Breast epithelium (tissue), 4 donors: ENCODE measurements around the gene ACBD4. TPM values are rescaled to one million over a fixed set of nuclear protein-coding genes. Genes with fewer than 3 reads are reported as not detected.

Experiments used
- DNase-seq, 2 donors: peaks; one replicate each; pipeline ENCODE4 v3.0.0-alpha.2; 2019; ENCODE audit warnings: low spot score in 2 of 2
- H3K27ac ChIP-seq, 2 donors: fragments of 200-600 bp; sonication (generic) in 1 of 2; one replicate each; pipeline ENCODE4 v1.5.1; 2016 to 2019; ENCODE audit warnings: mild to moderate bottlenecking in 1 of 2
- H3K27me3 ChIP-seq, 2 donors: fragments of 200-600 bp; sonication (generic) in 1 of 2; one replicate each; pipeline versions ENCODE4 v1.5.1 to v1.6.0; 2017 to 2019; ENCODE audit warnings: control low read depth in 1 of 2, mild to moderate bottlenecking in 1 of 2
- H3K36me3 ChIP-seq: fragments of 200-600 bp; one replicate; pipeline ENCODE4 v1.5.1; 2019
- H3K4me1 ChIP-seq, 2 donors: fragments of 200-600 bp; sonication (generic); one replicate each; pipeline ENCODE4 v1.5.1; 2016 to 2019; ENCODE audit warnings: control low read depth in 1 of 2
- H3K4me3 ChIP-seq, 3 donors: fragments of 200-600 bp; sonication (generic); 1 replicate in 2 of 3; 2 replicates in 1 of 3; pipeline ENCODE4 v1.5.1; 2016 to 2019; ENCODE audit warnings: mild to moderate bottlenecking in 3 of 3, moderate library complexity in 2 of 3
- H3K9me3 ChIP-seq, 2 donors: fragments of 200-600 bp; sonication (generic) in 1 of 2; one replicate each; pipeline ENCODE4 v1.5.1; 2016 to 2019; ENCODE audit warnings: control low read depth in 1 of 2
- CTCF ChIP-seq, 3 donors: fragments of 450-650 bp; IDR thresholded peaks; one replicate each; pipeline ENCODE4 v1.5.1; 2016 to 2017; ENCODE audit warnings: antibody characterized with exemption in 3 of 3, mild to moderate bottlenecking in 3 of 3, moderate library complexity in 3 of 3
- POLR2A ChIP-seq: fragments of 450-650 bp; IDR thresholded peaks from one replicate; pipeline ENCODE4 v1.6.1; 2016; ENCODE audit warnings: antibody characterized with exemption, mild to moderate bottlenecking, moderate library complexity
- POLR2AphosphoS5 ChIP-seq, 3 donors: sonication (generic); formaldehyde crosslinking; IDR thresholded peaks; one replicate each; pipeline ENCODE4 v1.6.1; 2017; ENCODE audit warnings: antibody characterized with exemption in 3 of 3
- intact Hi-C: fragments of 100-400 bp; cut with DNase I; formaldehyde crosslinking; loops from one replicate; pipeline ENCODE4 v1.15.1; 2023; ENCODE audit warnings: low total_unique reads
- total RNA-seq, 3 donors: library from RNA; depleted of rRNA; stranded (reverse); fragments of >200 nt; gene quantifications; one replicate each; pipeline ENCODE4 v1.1.0, GENCODE V29; 2016

ACBD4 gene
- total RNA-seq, 3 donors from 2014 or later = 13.8 to 28.8 (median 15.7) TPM

GRCh38 chr17:45146166-45146565 is 10.7 kb downstream of the ACBD4 start:
- DNase-seq = no peak
- intact Hi-C loops = no loop called here
- H3K27ac ChIP-seq = peak overlapping the region; percentile 99 to 100

GRCh38 chr17:45146592-45146889 is 11.1 kb downstream of the ACBD4 start:
- Histone ChIP-seq H3K36me3 (no peaks in the 10 kb centered on the region), H3K4me1 (peaks cover 9 to 14% of the 10 kb centered on the region in 2 donors), H3K27ac (peak overlapping the region; percentile 99 to 100), H3K27me3 (no peaks in the 10 kb centered on the region), H3K4me3 (peak overlapping the region; percentile 66 to 83 (median 71)), H3K9me3 (no peaks in the 10 kb centered on the region)
- TF ChIP-seq POLR2A = no peak
- no peak for TF ChIP-seq CTCF (IDR thresholded peaks at IDR 0.05)
- no peak for TF ChIP-seq POLR2AphosphoS5 (IDR thresholded peaks at IDR 0.05)
- no peak for DNase-seq
- intact Hi-C loops = no loop called here

More at GRCh38 chr17:45146166-45146565, 10.7 kb downstream of the ACBD4 start:
- Histone ChIP-seq H3K4me3 (no peak overlapping the region), H3K9me3 (no peaks in the 10 kb centered on the region), H3K4me1 (peaks cover 9 to 10% of the 10 kb centered on the region in 2 donors), H3K36me3 (no peaks in the 10 kb centered on the region), H3K27me3 (no peaks in the 10 kb centered on the region)
- TF ChIP-seq CTCF (IDR thresholded peaks at IDR 0.05) = no peak
- no peak for TF ChIP-seq POLR2A
- no peak for TF ChIP-seq POLR2AphosphoS5 (IDR thresholded peaks at IDR 0.05)

GRCh38 chr17:45146890-45147580 is 11.5 kb downstream of the ACBD4 start:
- TF ChIP-seq POLR2A = peak; percentile 1
- no peak for TF ChIP-seq CTCF (IDR thresholded peaks at IDR 0.05)
- TF ChIP-seq POLR2AphosphoS5 (IDR thresholded peaks at IDR 0.05) = peak in 1 of 3 donors; percentile 7
- no peaks in the 10 kb centered on the region for H3K36me3 ChIP-seq
- peak overlapping the region; percentile 66 to 83 (median 71) for H3K4me3 ChIP-seq
- peak; percentile 60 to 84 for DNase-seq
- no peaks in the 10 kb centered on the region for H3K27me3 ChIP-seq
- H3K9me3 ChIP-seq = no peaks in the 10 kb centered on the region
- intact Hi-C loops = no loop called here
- peak overlapping the region; percentile 99 to 100 for H3K27ac ChIP-seq
- H3K4me1 ChIP-seq = peaks cover 9 to 19% of the 10 kb centered on the region in 2 donors

- H3K4me1 ChIP-seq = peaks cover 9 to 19% of the 10 kb centered on the region in 2 donors
- peak; percentile 51 to 93 (median 85) for TF ChIP-seq POLR2AphosphoS5 (IDR thresholded peaks at IDR 0.05)
- peak in 2 of 3 donors; percentile 12 to 43 for TF ChIP-seq CTCF (IDR thresholded peaks at IDR 0.05)
- peak; percentile 44 for TF ChIP-seq POLR2A
- peak; percentile 76 to 78 for DNase-seq
- peak overlapping the region; percentile 99 to 100 for H3K27ac ChIP-seq
- intact Hi-C loops = no loop called here
- no peaks in the 10 kb centered on the region for H3K27me3 ChIP-seq
- H3K9me3 ChIP-seq = no peaks in the 10 kb centered on the region
- H3K36me3 ChIP-seq = no peaks in the 10 kb centered on the region
- H3K4me3 ChIP-seq = peak overlapping the region; percentile 66 to 83 (median 71)
Observed at GRCh38 chr17:45147581-45148182, 12.2 kb downstream of the ACBD4 start.
